GM12801 (cell line): ENCODE measurements around the gene TCL1B.

Source experiments
- CTCF ChIP-seq: IDR thresholded peaks from one replicate; pipeline ENCODE4 v1.5.1; 2011; ENCODE audit warnings: control low read depth; ENCODE audit not compliant: insufficient read length; ENCODE audit errors: extremely low read depth

TCL1B gene

GRCh38 chr14:95686935-95687334, 709 bp downstream of the TCL1B start:
- no peak for TF ChIP-seq CTCF

GRCh38 chr14:95689441-95689840, 3.2 kb downstream of the TCL1B start:
- TF ChIP-seq CTCF, result no peak

- TF ChIP-seq CTCF, result no peak
Observed at GRCh38 chr14:95690815-95691214, 4.6 kb downstream of the TCL1B start.

DNA sequence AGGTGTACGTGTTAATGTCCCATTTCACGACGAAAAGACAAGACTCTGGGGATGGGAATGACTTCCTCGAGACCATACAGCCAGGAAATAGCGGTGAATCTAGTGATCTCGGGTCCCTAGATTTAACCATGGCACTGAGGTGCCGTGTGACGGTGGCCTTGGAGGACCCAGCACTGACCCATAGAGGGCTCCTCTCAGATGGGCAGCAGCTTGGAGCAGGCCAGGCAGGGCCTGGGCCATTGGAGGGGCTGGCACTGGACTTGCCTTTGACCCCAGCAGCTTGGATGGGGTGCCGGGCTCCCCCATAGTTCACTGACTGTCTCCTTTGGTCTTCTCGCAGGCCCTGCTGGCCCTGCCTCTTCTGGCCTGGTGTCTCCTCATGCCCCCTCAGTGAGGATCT, 5.4 kb downstream of the TCL1B start:
- TF ChIP-seq CTCF, result no peak

DNA sequence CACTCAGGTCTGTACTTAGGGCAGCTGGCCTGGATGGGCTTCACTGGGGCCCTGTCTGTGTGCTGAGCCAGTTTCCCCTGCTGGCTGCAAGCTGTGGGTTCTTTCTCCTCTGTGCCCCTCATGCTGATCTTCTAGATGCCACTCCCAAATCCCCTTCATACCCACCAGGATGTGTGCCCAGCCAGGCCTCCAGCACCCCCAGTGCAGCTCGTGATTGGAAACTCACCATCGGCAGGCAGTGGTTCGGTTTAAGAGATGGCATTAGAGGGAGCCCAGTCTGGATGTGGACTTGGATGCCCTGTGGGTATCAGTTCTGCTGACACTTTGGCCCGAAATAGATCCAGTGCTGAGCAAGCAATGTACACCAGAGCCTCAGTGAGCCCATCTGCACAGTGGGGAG, 5.9 kb downstream of the TCL1B start:
- no peak for TF ChIP-seq CTCF

GRCh38 chr14:95695051-95695450, 8.8 kb downstream of the TCL1B start:
- TF ChIP-seq CTCF, result no peak

DNA sequence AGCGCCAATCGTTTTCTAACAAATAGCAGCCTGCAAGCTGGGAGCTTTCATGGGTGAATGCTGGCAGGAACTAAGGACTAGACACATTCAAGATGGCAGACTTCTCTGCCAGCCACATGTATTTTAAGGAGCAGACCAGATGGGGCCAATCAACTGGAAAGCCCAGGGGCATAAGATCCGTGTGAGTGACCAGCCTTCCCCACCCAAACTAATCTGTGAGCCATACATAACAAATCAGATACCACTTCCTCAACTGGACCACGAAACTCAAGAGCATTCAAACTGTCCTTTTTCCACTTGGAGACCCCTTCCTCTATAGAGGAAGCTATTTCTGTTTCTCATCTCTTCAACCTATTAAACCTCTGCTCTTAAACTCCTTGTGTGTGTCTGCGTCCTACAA, 9.7 kb downstream of the TCL1B start:
- no peak for TF ChIP-seq CTCF

GRCh38 chr14:95696741-95697140, 10.5 kb downstream of the TCL1B start:
- TF ChIP-seq CTCF, result no peak
